Cerebellar cortex (tissue), 1 donor: ENCODE results near the gene MYO18B.
"Not testable (repeated sequence)": the region's sequence is repeated elsewhere in the genome, so short reads cannot be mapped to it uniquely, and the experiment has no call there.

Source experiments
- DNase-seq: peaks from one replicate; pipeline ENCODE4 v3.0.0-alpha.2; 2015; ENCODE audit warnings: low spot score

Gene MYO18B

DNA sequence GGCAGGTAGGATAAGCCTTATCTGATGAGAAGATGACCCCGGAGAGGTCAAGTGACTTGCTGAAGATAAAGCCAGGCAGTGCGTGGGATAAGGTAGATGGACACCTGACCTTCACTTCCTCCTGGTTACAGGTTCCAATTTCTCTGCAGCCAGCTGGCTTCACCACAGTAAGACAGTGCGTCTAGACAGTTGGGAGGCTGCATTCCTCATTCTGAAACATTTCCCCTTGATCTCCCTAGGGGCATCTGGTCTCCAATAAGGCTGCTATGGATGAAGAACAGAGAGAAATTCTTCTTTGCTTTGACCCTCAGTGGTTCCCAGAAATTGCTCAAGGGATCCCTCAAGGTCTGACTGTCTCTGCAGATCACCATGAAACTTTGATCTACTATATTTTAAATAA, 211.3 kb downstream of the MYO18B start:
- no peak for DNase-seq

DNA sequence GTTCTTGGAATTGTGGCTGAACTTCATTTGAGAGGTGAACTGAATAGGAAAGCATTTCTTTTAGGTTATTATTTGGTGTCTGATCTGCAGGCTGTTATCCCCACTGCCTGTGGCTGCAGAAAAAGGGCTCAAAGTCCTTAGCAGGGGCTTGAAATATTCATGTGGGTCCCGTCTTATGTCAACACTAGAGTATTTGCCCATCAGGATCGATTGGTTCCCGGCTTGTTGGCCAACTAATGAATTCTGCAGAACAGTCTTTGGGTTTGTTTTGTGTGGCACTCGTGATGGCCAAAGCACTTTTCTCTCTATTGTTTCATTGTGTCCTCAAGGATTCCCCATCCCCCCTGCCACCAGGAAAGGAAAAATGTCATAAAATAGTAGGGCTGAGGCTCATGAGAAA, 211.9 kb downstream of the MYO18B start:
- no peak for DNase-seq

DNA sequence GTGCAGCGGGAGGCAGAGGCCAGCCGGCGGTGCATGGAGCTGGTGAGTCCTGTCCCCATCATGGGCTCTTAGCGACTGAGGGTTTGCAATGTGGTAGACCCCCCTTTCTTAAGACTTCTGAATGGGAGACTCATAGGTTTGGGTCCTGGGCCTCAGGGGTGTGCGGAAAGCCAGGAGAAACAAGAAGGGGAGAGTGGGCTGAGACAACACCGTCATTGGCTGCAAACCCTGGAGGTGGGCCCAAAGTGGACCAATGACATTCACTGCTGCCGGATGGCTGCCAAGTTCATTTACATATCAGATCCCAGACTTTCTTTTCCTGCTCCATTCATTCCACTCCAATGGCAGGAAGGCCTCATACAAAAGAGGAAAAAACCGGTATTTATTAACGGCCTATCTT, 213.3 kb downstream of the MYO18B start:
- DNase-seq: no peak

DNA sequence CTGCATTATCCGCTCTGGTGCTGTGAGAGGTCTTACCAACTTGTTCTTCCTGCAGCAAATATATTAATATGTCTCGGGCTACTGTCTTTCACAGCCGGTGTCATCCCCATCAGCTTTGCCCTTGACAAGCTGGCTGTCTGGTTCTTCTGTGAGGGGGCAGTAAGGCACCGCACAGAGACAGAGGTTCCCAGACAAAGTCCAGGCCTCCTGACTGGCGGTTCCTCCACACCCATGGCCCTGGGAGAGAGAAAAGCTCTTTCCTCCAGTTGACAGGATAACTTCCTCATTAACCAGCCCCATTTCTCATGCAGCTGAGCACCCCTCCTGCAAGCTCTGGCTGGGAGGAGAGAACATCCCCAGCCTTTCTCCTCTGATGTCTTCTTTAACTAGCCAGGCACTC, 214.8 kb downstream of the MYO18B start:
- no peak for DNase-seq

GRCh38 chr22:25959818-25960774, 218.1 kb downstream of the MYO18B start:
- DNase-seq: no peak

DNA sequence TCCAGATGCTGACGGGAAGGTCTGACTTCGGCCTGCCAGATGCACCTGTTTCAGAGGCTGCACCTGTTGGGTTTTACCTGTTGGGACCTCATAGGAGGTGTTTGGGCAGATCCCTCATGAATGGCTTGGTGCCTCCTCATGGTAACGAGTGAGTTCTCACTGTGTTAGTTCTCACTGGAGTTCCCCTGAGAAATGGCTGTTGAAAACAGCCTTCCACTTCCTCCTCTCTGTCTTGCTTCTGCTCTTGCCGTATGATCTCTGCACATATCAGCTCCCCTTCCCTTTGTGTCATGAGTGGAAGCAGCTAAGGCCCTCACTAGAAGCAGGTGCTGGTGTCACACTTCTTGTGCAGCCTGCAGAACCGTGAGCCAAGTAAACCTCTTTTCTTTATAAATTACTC, 219.7 kb downstream of the MYO18B start:
- no peak for DNase-seq

- DNase-seq: no peak
These were observed 220.7 kb downstream of the MYO18B start for GRCh38 chr22:25962711-25963110.

GRCh38 chr22:25964961-25965730, 223.2 kb downstream of the MYO18B start:
- no peak for DNase-seq

DNA sequence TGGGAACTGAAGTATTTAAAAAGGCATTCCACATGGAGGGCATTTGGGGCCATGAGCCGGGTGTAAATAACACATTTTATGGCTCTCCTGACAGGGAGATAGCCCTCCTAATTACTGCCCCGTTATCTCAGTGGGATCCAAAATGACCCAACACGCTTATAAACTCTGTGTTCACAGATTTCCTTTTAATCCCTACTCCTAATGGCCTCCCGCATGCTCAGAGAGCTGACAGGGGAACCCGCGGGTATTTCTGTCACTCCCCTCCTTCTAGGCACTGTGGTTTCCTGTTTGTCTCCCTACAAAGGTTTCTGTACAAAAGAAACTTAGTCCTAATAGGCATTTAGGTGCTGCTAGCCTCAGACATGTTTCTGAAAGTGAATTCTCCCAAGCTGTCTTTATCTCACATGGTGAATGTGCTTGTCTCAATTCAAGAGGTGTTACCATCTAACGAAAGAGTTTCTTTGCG, 224.5 kb downstream of the MYO18B start:
- no peak for DNase-seq

- DNase-seq: no peak
These were observed 227.3 kb downstream of the MYO18B start for GRCh38 chr22:25969286-25969685.

DNA sequence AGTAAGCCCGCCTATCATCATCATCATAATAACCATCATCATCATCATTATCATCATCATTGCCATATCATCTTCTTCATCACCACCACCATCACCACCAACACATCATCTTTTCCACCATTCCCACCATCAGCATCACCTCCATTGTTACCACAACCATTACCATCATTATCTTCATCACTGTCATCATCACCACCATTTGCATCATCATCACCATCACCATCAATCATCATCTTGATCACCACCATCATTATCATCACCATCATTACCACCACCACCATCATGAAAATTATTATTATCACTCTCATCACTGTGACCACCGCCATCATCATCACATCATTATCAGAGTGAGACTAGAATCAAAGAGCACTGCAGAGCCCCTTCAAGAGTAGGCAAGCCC, 227.9 kb downstream of the MYO18B start:
- DNase-seq: no peak

- DNase-seq: peak; percentile 61
These were observed 228.5 kb downstream of the MYO18B start for GRCh38 chr22:25970374-25970911.

- peak; percentile 74 for DNase-seq
These were observed 229.2 kb downstream of the MYO18B start for GRCh38 chr22:25970999-25971811.

DNA sequence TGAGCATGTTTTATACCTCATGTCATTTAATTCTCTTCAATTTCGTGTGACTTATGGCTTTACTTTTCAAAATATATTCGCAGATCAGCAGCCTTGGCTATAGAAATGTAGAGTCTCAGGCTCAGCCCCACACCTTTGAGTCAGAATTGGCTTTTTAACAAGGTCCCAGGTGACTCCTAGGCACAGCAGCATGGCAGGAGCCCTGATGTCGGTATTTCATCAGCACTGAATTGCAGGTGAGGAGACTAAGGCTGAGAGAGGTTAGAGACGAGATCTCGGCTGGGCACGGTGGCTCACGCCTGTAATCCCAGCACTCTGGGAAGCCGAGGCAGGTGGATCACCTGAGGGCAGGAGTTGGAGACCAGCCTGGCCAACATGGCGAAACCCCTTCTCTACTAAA, 230.4 kb downstream of the MYO18B start:
- no peak for DNase-seq

DNA sequence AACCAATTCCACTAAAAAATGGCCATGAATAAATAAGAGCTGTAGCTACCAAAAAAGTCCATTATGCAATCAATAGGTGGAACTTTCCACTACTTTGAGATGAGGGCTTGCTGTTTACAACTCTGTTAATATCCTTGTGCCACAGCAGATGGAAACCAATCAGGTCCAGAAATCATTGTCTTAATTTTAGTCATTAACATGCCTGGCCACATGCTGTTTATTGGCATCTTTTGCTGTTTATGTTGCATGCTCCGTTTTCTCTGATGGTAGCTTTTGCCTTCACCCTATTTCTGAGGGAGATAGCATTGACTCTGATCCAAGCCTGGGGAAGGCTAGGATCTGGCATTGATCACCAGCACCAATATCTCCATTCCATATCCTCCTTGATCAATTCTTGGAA, 234.4 kb downstream of the MYO18B start:
- DNase-seq: peak; percentile 68

GRCh38 chr22:25979968-25980367, 238.0 kb downstream of the MYO18B start:
- DNase-seq: no peak

DNA sequence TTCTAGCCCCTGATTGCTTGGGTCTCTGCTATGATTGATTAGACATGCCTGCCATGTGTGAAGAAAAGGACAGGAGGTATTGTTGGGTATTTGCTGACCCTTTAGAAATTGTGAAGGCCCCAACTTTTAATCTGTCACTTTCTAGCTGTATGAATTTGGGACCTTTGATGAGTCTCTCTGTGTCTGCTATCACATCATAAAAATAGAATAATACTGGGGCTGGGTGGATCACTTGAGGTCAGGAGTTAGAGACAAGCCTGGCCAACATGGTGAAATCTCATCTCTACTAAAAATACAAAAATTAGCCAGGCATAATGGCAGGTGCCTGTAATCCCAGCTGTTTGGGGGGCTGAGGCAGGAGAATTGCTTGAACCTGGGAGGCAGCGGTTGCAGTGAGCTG, 242.9 kb downstream of the MYO18B start:
- not testable (repeated sequence) for DNase-seq

GRCh38 chr22:25987948-25988347, 246.0 kb downstream of the MYO18B start:
- DNase-seq: no peak

DNA sequence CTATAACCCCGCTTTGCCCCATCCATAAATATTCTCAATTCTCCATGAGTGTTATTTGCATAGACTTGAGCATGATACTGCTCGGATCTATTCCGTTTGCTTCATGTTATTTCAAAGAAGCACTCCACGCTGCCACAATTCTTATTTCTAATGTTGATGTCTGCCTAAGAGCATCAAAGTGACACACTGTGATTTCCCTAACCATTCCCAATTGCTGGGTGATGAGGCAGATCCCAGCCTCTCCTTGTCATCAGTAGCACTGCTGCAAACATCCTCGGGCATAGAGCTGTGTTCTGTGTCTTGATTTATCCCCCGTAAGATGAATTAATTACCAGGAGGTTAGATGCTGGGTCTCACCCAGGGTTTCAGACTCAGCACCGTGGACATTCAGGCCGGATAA, 249.0 kb downstream of the MYO18B start:
- DNase-seq: no peak

DNA sequence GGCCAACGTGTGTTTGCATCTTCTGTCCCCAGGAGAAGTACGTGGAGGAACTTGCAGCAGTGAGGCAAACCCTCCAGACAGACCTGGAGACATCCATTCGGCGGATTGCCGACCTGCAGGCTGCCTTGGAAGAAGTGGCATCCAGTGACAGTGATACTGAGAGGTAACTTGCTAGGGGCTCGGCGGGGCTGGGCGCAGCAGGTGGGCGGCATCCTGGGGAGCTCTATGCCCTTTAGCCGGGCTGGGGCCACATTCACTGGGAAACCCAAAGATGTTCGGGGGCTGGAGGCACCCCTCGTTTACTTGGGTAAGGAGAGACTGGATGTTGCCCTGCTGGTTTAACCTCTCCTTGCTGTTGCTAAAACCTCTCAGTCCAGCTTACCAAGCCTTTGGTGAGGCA, 250.3 kb downstream of the MYO18B start:
- DNase-seq: no peak

DNA sequence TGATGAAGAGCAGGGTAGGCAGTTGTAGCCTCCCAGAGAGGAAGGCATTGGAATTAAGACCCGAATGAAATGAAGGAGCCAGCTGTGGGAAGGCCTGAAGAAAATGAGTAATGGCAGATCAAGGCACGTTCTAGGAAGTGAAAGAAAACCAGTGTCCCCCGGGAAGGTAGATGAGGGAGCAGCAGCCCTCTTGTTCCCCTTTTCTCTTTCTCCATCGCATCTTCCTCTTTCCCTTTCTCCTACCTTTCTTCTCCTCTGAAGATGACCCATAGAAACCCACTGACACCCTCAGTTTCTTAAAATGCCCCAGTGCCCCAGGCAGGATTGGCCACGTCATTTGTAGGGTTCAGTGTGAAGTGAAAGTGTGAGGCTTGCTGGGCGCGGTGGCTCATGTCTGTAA, 254.7 kb downstream of the MYO18B start:
- DNase-seq: no peak
